ENCODE data around the gene ZKSCAN5.
"Not testable (repeated sequence)": the region's sequence is repeated elsewhere in the genome, so short reads cannot be mapped to it uniquely, and the experiment has no call there.

The ZKSCAN5 gene

GRCh38 chr7:99557196-99557607 is 52.7 kb downstream of the ZKSCAN5 start:
- no peak for DNase-seq

- no peak for DNase-seq
These were observed 53.5 kb downstream of the ZKSCAN5 start for GRCh38 chr7:99557940-99558305.

GRCh38 chr7:99558306-99559174 is 54.1 kb downstream of the ZKSCAN5 start, which contains the start of gene ZNF655:
Gene ZNF655 (plus strand): TSS chr7:99558642. CDS start chr7:99560560, 1,918 bp downstream.
- DNase-seq, result peak; percentile 95

DNA sequence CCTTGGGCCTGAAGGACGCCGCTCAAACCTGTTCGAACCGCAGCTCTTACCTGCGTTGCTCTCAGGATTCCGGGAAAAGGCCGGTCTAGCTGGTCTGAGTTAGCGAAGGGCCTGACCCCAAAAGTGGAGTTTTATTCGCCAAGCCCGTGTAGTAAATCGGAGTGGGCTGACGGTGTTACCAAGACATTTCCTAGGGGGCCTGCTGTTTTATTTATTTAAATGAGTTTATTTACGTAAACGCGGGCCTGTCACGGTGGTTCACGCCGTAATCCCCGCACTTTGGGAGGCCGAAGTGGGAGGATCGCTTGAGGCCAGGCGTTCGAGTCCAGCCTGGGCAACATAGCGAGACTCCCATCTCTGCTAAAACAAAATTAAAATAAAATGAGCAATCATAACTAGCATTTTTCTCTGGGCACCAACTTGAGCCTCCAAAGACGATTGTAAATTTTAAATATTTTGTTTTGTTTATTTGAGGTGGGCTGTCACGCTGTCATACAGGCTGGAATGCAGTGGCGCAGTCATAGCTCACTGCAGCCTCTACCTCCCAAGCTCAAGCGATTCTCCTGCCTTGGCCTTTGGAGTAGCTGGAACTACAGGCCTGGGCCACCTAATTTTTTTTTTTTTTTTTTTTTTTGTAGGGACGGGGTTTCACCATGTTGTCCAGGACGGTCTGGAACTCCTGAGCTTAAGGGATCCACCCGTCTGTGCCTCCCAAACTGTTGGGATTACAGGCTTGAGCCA is 54.9 kb downstream of the ZKSCAN5 start:
- DNase-seq, result no peak

- DNase-seq, result no peak
These were observed 56.6 kb downstream of the ZKSCAN5 start for GRCh38 chr7:99560834-99561736.

- DNase-seq, result no peak
These were observed 57.2 kb downstream of the ZKSCAN5 start for GRCh38 chr7:99561737-99562051.

- DNase-seq, result no peak
These were observed 57.8 kb downstream of the ZKSCAN5 start for GRCh38 chr7:99562114-99562784.

GRCh38 chr7:99562832-99563231 is 58.4 kb downstream of the ZKSCAN5 start:
- peak; percentile 24 for DNase-seq

GRCh38 chr7:99563650-99564049 is 59.2 kb downstream of the ZKSCAN5 start:
- DNase-seq, result no peak

DNA sequence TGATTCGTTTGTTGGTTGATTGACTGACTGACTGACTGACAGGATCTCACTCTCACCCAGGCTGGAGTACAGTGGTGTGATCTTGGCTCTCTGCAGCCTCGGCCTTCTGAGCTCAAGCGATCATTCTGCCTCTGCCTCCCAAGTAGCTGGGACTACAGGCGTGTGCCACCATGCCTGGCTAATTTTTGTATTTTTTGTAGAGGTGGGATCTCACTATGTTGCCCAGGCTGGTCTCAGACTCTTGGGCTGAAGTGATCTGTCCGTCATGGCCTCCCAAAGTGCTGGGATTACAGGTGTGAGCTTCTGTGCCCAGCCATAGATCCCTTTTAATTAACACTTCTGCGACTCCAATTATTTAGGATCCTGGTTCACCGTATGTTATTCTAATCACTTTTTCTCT is 64.3 kb downstream of the ZKSCAN5 start:
- not testable (repeated sequence) for DNase-seq

DNA sequence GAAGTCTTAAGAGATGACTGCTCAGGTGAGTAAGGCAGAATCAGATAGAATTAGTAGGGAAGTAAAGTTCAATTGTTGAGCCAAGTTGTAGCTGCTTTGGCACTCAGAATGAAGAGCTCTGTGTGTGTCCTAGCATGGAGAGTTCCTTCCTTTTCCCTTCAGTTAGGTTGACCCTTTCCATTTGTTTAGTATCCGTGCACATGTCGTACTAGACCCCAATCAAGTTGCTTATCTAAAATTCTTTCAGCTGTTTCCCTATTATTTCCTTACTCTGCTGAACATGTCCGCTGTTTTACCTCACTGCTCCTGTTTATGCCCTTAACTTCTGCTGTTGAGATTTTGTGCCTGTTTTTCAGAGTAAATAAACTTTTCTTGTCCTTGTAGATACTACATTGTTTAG is 67.3 kb downstream of the ZKSCAN5 start:
- no peak for DNase-seq

GRCh38 chr7:99573257-99573656 is 68.8 kb downstream of the ZKSCAN5 start:
- no peak for DNase-seq

GRCh38 chr7:99576251-99576650 is 71.8 kb downstream of the ZKSCAN5 start:
- no peak for DNase-seq

- DNase-seq, result no peak
These were observed 75.0 kb downstream of the ZKSCAN5 start for GRCh38 chr7:99579281-99579955.

DNA sequence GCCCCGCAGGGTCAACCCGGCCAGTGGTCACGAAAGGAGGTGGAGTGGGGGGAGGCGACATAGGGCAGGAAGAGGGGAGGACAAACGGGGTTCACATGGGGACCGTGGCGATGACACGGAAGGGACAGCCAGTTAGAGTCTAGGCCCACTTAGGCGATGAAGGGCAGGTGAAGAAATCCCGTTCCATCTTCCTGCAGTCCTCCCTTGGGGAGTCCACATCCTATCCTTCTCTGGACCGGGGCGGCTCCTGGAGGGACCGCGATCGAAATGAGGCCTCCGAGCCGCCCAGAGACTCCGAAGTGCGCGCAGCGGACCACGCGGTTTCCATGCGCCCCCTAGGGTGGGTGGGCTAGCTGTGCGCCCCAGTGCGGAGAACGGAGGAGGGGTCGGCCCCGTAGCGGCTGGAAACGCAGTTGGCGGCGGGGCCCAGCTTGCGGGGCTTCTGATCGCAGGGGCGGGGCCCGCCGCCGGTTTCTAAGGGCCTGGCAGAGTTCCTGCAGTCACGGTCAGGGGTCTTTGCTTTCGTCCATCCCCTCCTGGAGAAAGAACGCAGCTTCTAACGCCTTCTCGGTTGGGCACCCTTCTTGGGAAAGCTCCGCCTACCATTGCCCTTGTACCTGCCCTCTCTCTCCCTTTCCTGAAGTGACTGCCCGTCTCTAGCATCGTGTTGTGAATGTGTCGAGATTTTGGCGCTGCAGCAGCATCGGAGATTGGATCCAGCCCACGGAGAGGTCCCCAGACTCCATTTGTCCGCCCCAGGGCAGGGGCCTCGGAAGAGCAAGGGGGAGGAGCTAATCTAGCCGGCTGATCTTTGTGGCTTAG is 75.7 kb downstream of the ZKSCAN5 start:
- DNase-seq, result peak; percentile 66

DNA sequence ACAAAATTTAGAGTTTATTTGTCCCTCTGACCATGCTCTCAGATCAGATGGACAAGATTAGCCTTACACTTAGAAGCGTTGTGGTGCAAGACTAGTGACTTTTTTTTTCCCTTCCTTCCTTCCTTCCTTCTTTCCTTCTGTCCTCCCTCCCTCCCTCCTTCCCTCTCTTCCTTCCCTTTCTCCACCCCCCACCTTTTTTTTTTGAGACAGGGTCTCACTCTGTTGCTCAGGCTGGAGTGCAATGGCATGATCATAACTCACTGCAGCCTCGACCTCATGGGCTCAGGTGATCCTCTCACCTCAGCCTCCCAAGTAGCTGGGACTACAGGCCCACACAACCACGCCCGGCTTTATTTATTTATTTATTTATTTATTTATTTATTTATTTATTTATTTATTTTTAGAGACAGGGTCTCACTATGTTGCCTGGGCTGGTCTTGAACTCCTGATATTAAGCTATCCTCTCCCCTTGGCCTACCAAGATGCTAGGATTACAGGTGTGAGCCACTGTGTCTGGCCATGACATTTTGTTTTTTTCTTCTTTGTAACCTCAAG is 76.4 kb downstream of the ZKSCAN5 start:
- DNase-seq, result not testable (repeated sequence)

Measured in activated gamma-delta T cell treated with Interleukin-2 at 50 U/mL for 16 hours (primary cell).